GM18517 (cell line): ENCODE data around the gene CACNA1D.

ENCODE experiments used
- ATAC-seq: cut with Tn5 transposase; IDR thresholded peaks from one replicate; pipeline ENCODE4 v1.9.1; 2021; ENCODE audit warnings: mild to moderate bottlenecking, moderate library complexity; ENCODE audit not compliant: unreplicated experiment

The CACNA1D gene

GRCh38 chr3:53708001-53708621 is 213.7 kb downstream of the CACNA1D start:
- ATAC-seq = no peak

- no peak for ATAC-seq
Measured at GRCh38 chr3:53709256-53709655, 214.8 kb downstream of the CACNA1D start.

GRCh38 chr3:53709860-53710674 is 215.7 kb downstream of the CACNA1D start:
- ATAC-seq = peak; percentile 77

- ATAC-seq = no peak
Measured at GRCh38 chr3:53711387-53711786, 217.0 kb downstream of the CACNA1D start.

- ATAC-seq = no peak
Measured at GRCh38 chr3:53712817-53713388, 218.5 kb downstream of the CACNA1D start.

GRCh38 chr3:53713626-53714025 is 219.2 kb downstream of the CACNA1D start:
- no peak for ATAC-seq

- ATAC-seq = no peak
Measured at GRCh38 chr3:53715815-53716483, 221.5 kb downstream of the CACNA1D start.

- no peak for ATAC-seq
Measured at GRCh38 chr3:53716998-53717397, 222.6 kb downstream of the CACNA1D start.

GRCh38 chr3:53718462-53718861 is 224.1 kb downstream of the CACNA1D start:
- ATAC-seq = no peak

- ATAC-seq = no peak
Measured at GRCh38 chr3:53719796-53720195, 225.4 kb downstream of the CACNA1D start.

- no peak for ATAC-seq
Measured at GRCh38 chr3:53721187-53722119, 227.0 kb downstream of the CACNA1D start.

- ATAC-seq = no peak
Measured at GRCh38 chr3:53724566-53724965, 230.2 kb downstream of the CACNA1D start.

- no peak for ATAC-seq
Measured at GRCh38 chr3:53725387-53725995, 231.1 kb downstream of the CACNA1D start.

- no peak for ATAC-seq
Measured at GRCh38 chr3:53726643-53727042, 232.2 kb downstream of the CACNA1D start.

- ATAC-seq = no peak
Measured at GRCh38 chr3:53728606-53729005, 234.2 kb downstream of the CACNA1D start.

GRCh38 chr3:53729159-53729558 is 234.7 kb downstream of the CACNA1D start:
- no peak for ATAC-seq

- no peak for ATAC-seq
Measured at GRCh38 chr3:53729618-53730017, 235.2 kb downstream of the CACNA1D start.

- ATAC-seq = no peak
Measured at GRCh38 chr3:53730576-53730975, 236.2 kb downstream of the CACNA1D start.

GRCh38 chr3:53731934-53732624 is 237.7 kb downstream of the CACNA1D start:
- ATAC-seq = no peak
